Activated T-cell treated with anti-CD3 and anti-CD28 coated beads for 48 hours (primary cell): ENCODE results near the gene UFM1.
"Not testable (repeated sequence)": the region's sequence is repeated elsewhere in the genome, so short reads cannot be mapped to it uniquely, and the experiment has no call there.

Experiments
- DNase-seq: peaks from one replicate; pipeline ENCODE4 v3.0.0-alpha.2; 2020; ENCODE audit warnings: low read depth

Gene UFM1

GRCh38 chr13:38366954-38367645 lies 17.4 kb downstream of the UFM1 start:
- no peak for DNase-seq

- no peak for DNase-seq
Observed at GRCh38 chr13:38369058-38369457, 19.4 kb downstream of the UFM1 start.

- DNase-seq = not testable (repeated sequence)
Observed at GRCh38 chr13:38370096-38370495, 20.4 kb downstream of the UFM1 start.

GRCh38 chr13:38372820-38373383 lies 23.3 kb downstream of the UFM1 start:
- no peak for DNase-seq

- no peak for DNase-seq
Observed at GRCh38 chr13:38376546-38376945, 26.9 kb downstream of the UFM1 start.

- DNase-seq = no peak
Observed at GRCh38 chr13:38381890-38382289, 32.2 kb downstream of the UFM1 start.

- DNase-seq = no peak
Observed at GRCh38 chr13:38382946-38383345, 33.3 kb downstream of the UFM1 start.

GRCh38 chr13:38384171-38384570 lies 34.5 kb downstream of the UFM1 start:
- no peak for DNase-seq

- no peak for DNase-seq
Observed at GRCh38 chr13:38385153-38385891, 35.7 kb downstream of the UFM1 start.

- DNase-seq = no peak
Observed at GRCh38 chr13:38386421-38386820, 36.8 kb downstream of the UFM1 start.

GRCh38 chr13:38391341-38391740 lies 41.7 kb downstream of the UFM1 start:
- no peak for DNase-seq

- DNase-seq = no peak
Observed at GRCh38 chr13:38394777-38395496, 45.3 kb downstream of the UFM1 start.

GRCh38 chr13:38395497-38395788 lies 45.8 kb downstream of the UFM1 start:
- DNase-seq = no peak

- no peak for DNase-seq
Observed at GRCh38 chr13:38398711-38399493, 49.3 kb downstream of the UFM1 start.

- DNase-seq = no peak
Observed at GRCh38 chr13:38399535-38399934, 49.9 kb downstream of the UFM1 start.

- no peak for DNase-seq
Observed at GRCh38 chr13:38401276-38401675, 51.6 kb downstream of the UFM1 start.

GRCh38 chr13:38405216-38405615 lies 55.6 kb downstream of the UFM1 start:
- no peak for DNase-seq

- DNase-seq = no peak
Observed at GRCh38 chr13:38409771-38410170, 60.1 kb downstream of the UFM1 start.

- no peak for DNase-seq
Observed at GRCh38 chr13:38412266-38412665, 62.6 kb downstream of the UFM1 start.
